Mucosa of stomach (tissue), 1 donor: Measurements from ENCODE around the gene IL3RA.
"Not testable (repeated sequence)": the region's sequence is repeated elsewhere in the genome, so short reads cannot be mapped to it uniquely, and the experiment has no call there.

Source experiments
- H3K27me3 ChIP-seq: one replicate; pipeline ENCODE4 v1.7.0; 2013; ENCODE audit warnings: mild to moderate bottlenecking, low read length; ENCODE audit not compliant: control insufficient read depth, insufficient read depth
- H3K36me3 ChIP-seq: one replicate; pipeline ENCODE4 v1.7.0; 2013; ENCODE audit warnings: low read length; ENCODE audit not compliant: control insufficient read depth, insufficient read depth
- H3K4me1 ChIP-seq: one replicate; pipeline ENCODE4 v1.7.0; 2013; ENCODE audit warnings: mild to moderate bottlenecking, low read length; ENCODE audit not compliant: control insufficient read depth, insufficient read depth
- H3K4me3 ChIP-seq: one replicate; pipeline ENCODE4 v1.7.0; 2013; ENCODE audit warnings: low read length
- H3K9ac ChIP-seq: one replicate; pipeline ENCODE4 v1.7.0; 2013; ENCODE audit warnings: mild to moderate bottlenecking, low read length, moderate library complexity
- H3K9me3 ChIP-seq: one replicate; pipeline ENCODE4 v1.7.0; 2013; ENCODE audit warnings: mild to moderate bottlenecking, low read length, moderate library complexity; ENCODE audit not compliant: control insufficient read depth
- donor health status: Pancreatic carcinoma.

Gene IL3RA

GRCh38 chrX:1397441-1398270 is 61.1 kb downstream of the IL3RA start:
- no peaks in the 10 kb centered on the region for H3K36me3 ChIP-seq
- no peak overlapping the region for H3K4me3 ChIP-seq
- no peak overlapping the region for H3K9ac ChIP-seq
- H3K27me3 ChIP-seq = no peaks in the 10 kb centered on the region
- no peaks in the 10 kb centered on the region for H3K9me3 ChIP-seq
- peaks cover 4% of the 10 kb centered on the region for H3K4me1 ChIP-seq

- Histone ChIP-seq H3K9me3 (no peaks in the 10 kb centered on the region), H3K4me3 (no peak overlapping the region), H3K4me1 (no peaks in the 10 kb centered on the region), H3K9ac (no peak overlapping the region), H3K27me3 (no peaks in the 10 kb centered on the region), H3K36me3 (peaks cover 4% of the 10 kb centered on the region)
Measured at GRCh38 chrX:1398431-1399340, 62.1 kb downstream of the IL3RA start.

- H3K36me3 ChIP-seq = peaks cover 15% of the 10 kb centered on the region
- H3K4me3 ChIP-seq = no peak overlapping the region
- H3K4me1 ChIP-seq = no peaks in the 10 kb centered on the region
- H3K9me3 ChIP-seq = no peaks in the 10 kb centered on the region
- H3K27me3 ChIP-seq = no peaks in the 10 kb centered on the region
- H3K9ac ChIP-seq = no peak overlapping the region
Measured at GRCh38 chrX:1400049-1400448, 63.5 kb downstream of the IL3RA start.

- Histone ChIP-seq H3K36me3 (peaks cover 15% of the 10 kb centered on the region), H3K4me1 (no peaks in the 10 kb centered on the region), H3K4me3 (no peak overlapping the region), H3K27me3 (no peaks in the 10 kb centered on the region), H3K9ac (no peak overlapping the region), H3K9me3 (no peaks in the 10 kb centered on the region)
Measured at GRCh38 chrX:1400742-1401471, 64.3 kb downstream of the IL3RA start.

GRCh38 chrX:1401611-1402430 is 65.2 kb downstream of the IL3RA start:
- Histone ChIP-seq H3K27me3 (no peaks in the 10 kb centered on the region), H3K4me1 (no peaks in the 10 kb centered on the region), H3K9ac (no peak overlapping the region), H3K36me3 (peaks cover 16% of the 10 kb centered on the region), H3K9me3 (no peaks in the 10 kb centered on the region), H3K4me3 (no peak overlapping the region)

- peaks cover 19% of the 10 kb centered on the region for H3K36me3 ChIP-seq
Measured at GRCh38 chrX:1403228-1403627, 66.6 kb downstream of the IL3RA start.

GRCh38 chrX:1403867-1404266 is 67.3 kb downstream of the IL3RA start:
- H3K27me3 ChIP-seq, H3K9ac ChIP-seq, H3K9me3 ChIP-seq, H3K4me1 ChIP-seq, H3K4me3 ChIP-seq: not testable (repeated sequence)
- H3K36me3 ChIP-seq = peaks cover 19% of the 10 kb centered on the region

More at GRCh38 chrX:1403228-1403627, 66.6 kb downstream of the IL3RA start:
- Histone ChIP-seq H3K4me3 (no peak overlapping the region), H3K27me3 (no peaks in the 10 kb centered on the region), H3K4me1 (no peaks in the 10 kb centered on the region), H3K9ac (no peak overlapping the region), H3K9me3 (no peaks in the 10 kb centered on the region)

- H3K27me3 ChIP-seq, H3K9ac ChIP-seq, H3K4me3 ChIP-seq, H3K4me1 ChIP-seq, H3K9me3 ChIP-seq: not testable (repeated sequence)
- H3K36me3 ChIP-seq = peaks cover 19% of the 10 kb centered on the region
Measured at GRCh38 chrX:1405769-1406168, 69.2 kb downstream of the IL3RA start.

GRCh38 chrX:1407035-1407434 is 70.5 kb downstream of the IL3RA start:
- Histone ChIP-seq H3K27me3 (no peaks in the 10 kb centered on the region), H3K4me1 (no peaks in the 10 kb centered on the region), H3K4me3 (no peak overlapping the region), H3K36me3 (peaks cover 19% of the 10 kb centered on the region), H3K9me3 (no peaks in the 10 kb centered on the region), H3K9ac (no peak overlapping the region)

- Histone ChIP-seq H3K36me3 (peaks cover 5% of the 10 kb centered on the region), H3K9ac (no peak overlapping the region), H3K27me3 (no peaks in the 10 kb centered on the region), H3K4me1 (no peaks in the 10 kb centered on the region), H3K4me3 (no peak overlapping the region), H3K9me3 (no peaks in the 10 kb centered on the region)
Measured at GRCh38 chrX:1411326-1411725, 74.7 kb downstream of the IL3RA start.

- H3K36me3 ChIP-seq = no peaks in the 10 kb centered on the region
- H3K4me1 ChIP-seq = no peaks in the 10 kb centered on the region
- H3K4me3 ChIP-seq = no peak overlapping the region
- no peaks in the 10 kb centered on the region for H3K27me3 ChIP-seq
- no peaks in the 10 kb centered on the region for H3K9me3 ChIP-seq
- no peak overlapping the region for H3K9ac ChIP-seq
Measured at GRCh38 chrX:1412551-1413161, 76.1 kb downstream of the IL3RA start.
